ENCODE data around the gene TMEM108. TPM values are rescaled to one million over a fixed set of nuclear protein-coding genes. Genes with fewer than 3 reads are reported as not detected.

Gene TMEM108
- total RNA-seq, 2 experiments from 2014 or later: not detected

- Histone ChIP-seq H4K20me1 (ENCODE audit: insufficient read depth, low read length) (no peaks in the 10 kb centered on the region), H3K36me3 (ENCODE audit: insufficient read depth, low read length) (no peaks in the 10 kb centered on the region), H2AFZ (ENCODE audit: low read length) (no peak overlapping the region), H3K9me3 (ENCODE audit: low read length) (no peaks in the 10 kb centered on the region), H3K4me2 (ENCODE audit: low read length) (no peak overlapping the region), H3K4me1 (ENCODE audit: insufficient read depth, low read length, poor library complexity, severe bottlenecking) (no peaks in the 10 kb centered on the region), H3K4me3 (ENCODE audit: low read depth, low read length, poor library complexity, severe bottlenecking) (no peak overlapping the region), H3K27ac (ENCODE audit: low read depth, low read length, poor library complexity, severe bottlenecking) (no peak overlapping the region), H3K9me2 (ENCODE audit: insufficient read depth, low read length) (no peaks in the 10 kb centered on the region), H3K79me2 (ENCODE audit: insufficient read depth, low read depth, low read length) (no peaks in the 10 kb centered on the region)
- BruUV-seq (replicated peaks): no TSS peak
- ChIA-PET POLR2A (no interaction called here), CTCF (ENCODE audit: unreplicated experiment) (no interaction called here)
- TF ChIP-seq EZH2phosphoT487 (IDR thresholded peaks at IDR 0.05; ENCODE audit: borderline replicate concordance, low read depth, low read length): no peak
- no peak for TF ChIP-seq CTCF (conservative IDR thresholded peaks at IDR 0.05; ENCODE audit: low read length)
- no peak for DNase-seq (ENCODE audit: low spot score)
- intact Hi-C loops (cut with micrococcal nuclease; ENCODE audit: unreplicated experiment): no loop called here
These were observed 231.2 kb downstream of the TMEM108 start for GRCh38 chr3:133269393-133269792.

- no peaks in the 10 kb centered on the region for H3K9me3 ChIP-seq (ENCODE audit: low read length)
- BruUV-seq (replicated peaks): no TSS peak
- no peak overlapping the region for H3K4me3 ChIP-seq (ENCODE audit: low read depth, low read length, poor library complexity, severe bottlenecking)
- H4K20me1 ChIP-seq (ENCODE audit: insufficient read depth, low read length): no peaks in the 10 kb centered on the region
- ChIA-PET CTCF (ENCODE audit: unreplicated experiment) (no interaction called here), POLR2A (no interaction called here)
- no peak overlapping the region for H2AFZ ChIP-seq (ENCODE audit: low read length)
- TF ChIP-seq EZH2phosphoT487 (IDR thresholded peaks at IDR 0.05; ENCODE audit: borderline replicate concordance, low read depth, low read length) (no peak), CTCF (conservative IDR thresholded peaks at IDR 0.05; ENCODE audit: low read length) (no peak)
- no peaks in the 10 kb centered on the region for H3K9me2 ChIP-seq (ENCODE audit: insufficient read depth, low read length)
- no peak for DNase-seq (ENCODE audit: low spot score)
- no peaks in the 10 kb centered on the region for H3K4me1 ChIP-seq (ENCODE audit: insufficient read depth, low read length, poor library complexity, severe bottlenecking)
- H3K36me3 ChIP-seq (ENCODE audit: insufficient read depth, low read length): no peaks in the 10 kb centered on the region
- intact Hi-C loops (cut with micrococcal nuclease; ENCODE audit: unreplicated experiment): no loop called here
- no peak overlapping the region for H3K27ac ChIP-seq (ENCODE audit: low read depth, low read length, poor library complexity, severe bottlenecking)
- no peak overlapping the region for H3K4me2 ChIP-seq (ENCODE audit: low read length)
- H3K79me2 ChIP-seq (ENCODE audit: insufficient read depth, low read depth, low read length): no peaks in the 10 kb centered on the region
These were observed 232.4 kb downstream of the TMEM108 start for GRCh38 chr3:133270631-133271030.

- H3K27ac ChIP-seq (ENCODE audit: low read depth, low read length, poor library complexity, severe bottlenecking): no peak overlapping the region
- TF ChIP-seq EZH2phosphoT487 (IDR thresholded peaks at IDR 0.05; ENCODE audit: borderline replicate concordance, low read depth, low read length) (no peak), CTCF (conservative IDR thresholded peaks at IDR 0.05; ENCODE audit: low read length) (no peak)
- no peaks in the 10 kb centered on the region for H3K79me2 ChIP-seq (ENCODE audit: insufficient read depth, low read depth, low read length)
- H2AFZ ChIP-seq (ENCODE audit: low read length): no peak overlapping the region
- DNase-seq (ENCODE audit: low spot score): no peak
- H4K20me1 ChIP-seq (ENCODE audit: insufficient read depth, low read length): no peaks in the 10 kb centered on the region
- ChIA-PET POLR2A (no interaction called here), CTCF (ENCODE audit: unreplicated experiment) (no interaction called here)
- intact Hi-C loops (cut with micrococcal nuclease; ENCODE audit: unreplicated experiment): no loop called here
- no peaks in the 10 kb centered on the region for H3K9me3 ChIP-seq (ENCODE audit: low read length)
- H3K4me2 ChIP-seq (ENCODE audit: low read length): no peak overlapping the region
- H3K4me1 ChIP-seq (ENCODE audit: insufficient read depth, low read length, poor library complexity, severe bottlenecking): no peaks in the 10 kb centered on the region
- BruUV-seq (replicated peaks): no TSS peak
- no peaks in the 10 kb centered on the region for H3K36me3 ChIP-seq (ENCODE audit: insufficient read depth, low read length)
- H3K4me3 ChIP-seq (ENCODE audit: low read depth, low read length, poor library complexity, severe bottlenecking): no peak overlapping the region
- no peaks in the 10 kb centered on the region for H3K9me2 ChIP-seq (ENCODE audit: insufficient read depth, low read length)
These were observed 232.9 kb downstream of the TMEM108 start for GRCh38 chr3:133271042-133271441.
